RWPE1 (cell line): ENCODE measurements around the gene HADH.
A peak's percentile ranks its signal among the peaks of the same experiment; 100 is the strongest.

Experiments
- CTCF ChIA-PET: fragments of 350-600 bp; sonication (Branson Sonifier 250); formaldehyde crosslinking; extraction: SDS; loops from one replicate; lab custom pipeline; 2021; lab: Yijun Ruan, JAX
- POLR2A ChIA-PET: fragments of 400-600 bp; formaldehyde crosslinking; extraction: SDS; loops from one replicate; lab custom pipeline; 2020; ENCODE audit warnings: antibody characterized with exemption; ENCODE audit not compliant: low non-redundant PET; lab: Yijun Ruan, JAX
- DNase-seq: peaks from one replicate; pipeline ENCODE4 v3.0.0; 2012; ENCODE audit warnings: low spot score
- H3K27ac ChIP-seq: fragments of 450-650 bp; 2 replicates; pipeline ENCODE4 v1.5.1; 2017
- TF ChIP-seq, protein P1 (sequence below): fragments of 450-650 bp; conservative IDR thresholded peaks from 2 replicates; pipeline ENCODE4 v1.5.1; 2017; ENCODE audit warnings: low read depth, mild to moderate bottlenecking

The HADH gene

DNA sequence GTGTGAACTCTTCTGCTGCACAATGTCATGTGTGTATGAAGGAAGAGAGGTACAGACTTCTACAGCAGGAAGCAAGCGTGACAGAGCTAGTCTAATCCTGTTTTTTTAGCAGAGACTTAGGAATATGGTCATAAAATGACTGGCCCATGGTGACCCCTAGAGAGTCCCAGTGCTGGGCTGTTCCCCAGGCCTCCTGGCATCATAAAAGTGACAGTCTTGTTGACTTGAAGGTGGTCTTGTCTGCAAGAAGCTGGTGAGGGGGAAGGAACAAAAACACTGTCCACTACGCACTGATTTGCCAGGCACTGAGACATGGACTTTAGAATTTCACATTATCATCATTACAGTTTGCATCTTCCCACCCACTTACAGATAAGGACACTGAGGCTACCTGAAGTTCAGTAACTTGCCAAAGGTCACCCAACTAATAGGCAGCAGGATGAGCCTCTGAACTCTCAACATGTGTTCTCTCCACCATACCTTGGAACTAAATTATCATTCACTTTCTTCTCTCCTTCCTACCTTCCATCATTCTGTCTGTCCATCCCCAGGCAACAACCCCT, 63.0 kb downstream of the HADH start:
- CTCF ChIA-PET, result interaction anchor here (0.6 kb wide), 4 partner anchors 66 to 1383 kb away, joined by 3 to 4 read pairs (median 3); no protein-coding TSS in a partner anchor
- POLR2A ChIA-PET, result no interaction called here
- H3K27ac ChIP-seq, result no peak overlapping the region
- no peak for DNase-seq
- TF ChIP-seq, protein P1, sequence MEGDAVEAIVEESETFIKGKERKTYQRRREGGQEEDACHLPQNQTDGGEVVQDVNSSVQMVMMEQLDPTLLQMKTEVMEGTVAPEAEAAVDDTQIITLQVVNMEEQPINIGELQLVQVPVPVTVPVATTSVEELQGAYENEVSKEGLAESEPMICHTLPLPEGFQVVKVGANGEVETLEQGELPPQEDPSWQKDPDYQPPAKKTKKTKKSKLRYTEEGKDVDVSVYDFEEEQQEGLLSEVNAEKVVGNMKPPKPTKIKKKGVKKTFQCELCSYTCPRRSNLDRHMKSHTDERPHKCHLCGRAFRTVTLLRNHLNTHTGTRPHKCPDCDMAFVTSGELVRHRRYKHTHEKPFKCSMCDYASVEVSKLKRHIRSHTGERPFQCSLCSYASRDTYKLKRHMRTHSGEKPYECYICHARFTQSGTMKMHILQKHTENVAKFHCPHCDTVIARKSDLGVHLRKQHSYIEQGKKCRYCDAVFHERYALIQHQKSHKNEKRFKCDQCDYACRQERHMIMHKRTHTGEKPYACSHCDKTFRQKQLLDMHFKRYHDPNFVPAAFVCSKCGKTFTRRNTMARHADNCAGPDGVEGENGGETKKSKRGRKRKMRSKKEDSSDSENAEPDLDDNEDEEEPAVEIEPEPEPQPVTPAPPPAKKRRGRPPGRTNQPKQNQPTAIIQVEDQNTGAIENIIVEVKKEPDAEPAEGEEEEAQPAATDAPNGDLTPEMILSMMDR, result no peak

DNA sequence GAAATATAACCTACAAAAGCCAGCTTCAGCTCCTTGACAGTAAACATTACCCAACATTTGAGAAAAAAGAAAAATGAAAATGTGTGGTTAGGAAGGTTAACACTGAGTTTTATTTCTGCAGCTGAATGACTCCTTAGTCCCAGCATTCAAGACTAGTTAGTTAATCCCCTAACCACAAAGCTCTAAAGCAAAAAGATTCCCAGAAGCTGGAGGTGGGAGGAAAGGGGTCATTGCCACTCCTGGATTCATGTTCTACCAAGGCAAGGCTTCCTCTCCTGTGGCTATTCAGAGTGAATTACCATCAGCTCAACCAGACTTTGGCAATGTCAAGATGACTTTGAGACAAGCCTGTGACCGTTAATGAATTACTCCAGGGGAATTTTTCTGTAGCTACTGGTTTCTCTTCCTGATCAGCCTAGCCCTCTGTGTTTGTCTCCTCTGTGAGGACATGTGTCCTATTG, 63.6 kb downstream of the HADH start:
- CTCF ChIA-PET, result interaction anchor here (0.6 kb wide), 3 partner anchors 66 to 1383 kb away, joined by 3 read pairs; no protein-coding TSS in a partner anchor
- no peak for DNase-seq
- no peak overlapping the region for H3K27ac ChIP-seq
- POLR2A ChIA-PET, result no interaction called here
- TF ChIP-seq, protein P1, result no peak

DNA sequence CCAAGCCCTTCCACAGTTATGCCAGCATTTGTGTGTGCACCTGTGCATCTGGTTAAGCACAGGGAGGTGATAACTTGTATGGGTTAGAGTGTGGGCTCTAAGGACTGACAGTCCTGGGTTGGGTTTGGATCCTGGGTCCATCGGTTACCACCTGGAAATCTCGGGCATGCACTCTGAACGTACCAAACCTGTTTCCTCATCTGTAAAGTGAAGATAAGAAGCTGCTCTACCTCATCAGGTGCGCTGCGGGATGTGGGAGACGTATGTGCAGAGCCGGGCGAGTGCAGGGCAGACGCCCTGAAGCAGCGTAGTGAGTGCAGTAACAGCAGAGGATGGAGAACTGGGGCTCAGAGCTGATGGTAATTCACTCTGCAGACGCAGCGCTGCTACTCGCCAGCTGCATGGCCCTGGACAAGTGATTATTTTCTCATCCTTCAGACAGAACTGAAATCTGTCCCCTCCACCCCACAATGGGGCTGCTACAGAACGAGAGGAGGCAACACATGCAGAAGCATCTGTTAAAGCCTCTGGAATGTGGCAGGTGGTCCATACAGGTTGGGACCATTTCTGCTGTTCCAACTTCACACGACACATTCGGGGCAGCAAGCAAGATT, 64.4 kb downstream of the HADH start:
- no peak overlapping the region for H3K27ac ChIP-seq
- ChIA-PET CTCF (no interaction called here), POLR2A (no interaction called here)
- TF ChIP-seq, protein P1, result no peak
- DNase-seq, result no peak

DNA sequence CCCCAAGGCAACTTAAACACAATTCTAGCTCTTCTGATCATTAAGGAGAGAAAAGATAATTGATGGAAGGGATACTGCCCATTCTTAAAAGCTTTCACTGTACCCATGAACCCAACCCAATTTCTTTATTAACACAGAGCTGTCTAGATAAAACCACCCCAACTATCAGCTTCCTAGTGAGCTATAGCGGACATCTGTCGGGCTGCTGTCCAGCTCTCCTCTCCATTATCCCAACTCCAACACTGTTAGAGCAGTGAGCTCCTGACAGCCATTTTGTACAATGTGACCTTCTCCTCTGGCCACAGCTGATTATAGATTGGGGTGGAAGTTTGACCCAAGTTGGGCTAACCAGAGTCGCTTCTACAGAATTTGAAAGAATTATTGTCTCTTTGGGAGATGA, 66.1 kb downstream of the HADH start:
- DNase-seq, result no peak
- no peak overlapping the region for H3K27ac ChIP-seq
- TF ChIP-seq, protein P1, result no peak
- POLR2A ChIA-PET, result no interaction called here
- CTCF ChIA-PET, result no interaction called here

DNA sequence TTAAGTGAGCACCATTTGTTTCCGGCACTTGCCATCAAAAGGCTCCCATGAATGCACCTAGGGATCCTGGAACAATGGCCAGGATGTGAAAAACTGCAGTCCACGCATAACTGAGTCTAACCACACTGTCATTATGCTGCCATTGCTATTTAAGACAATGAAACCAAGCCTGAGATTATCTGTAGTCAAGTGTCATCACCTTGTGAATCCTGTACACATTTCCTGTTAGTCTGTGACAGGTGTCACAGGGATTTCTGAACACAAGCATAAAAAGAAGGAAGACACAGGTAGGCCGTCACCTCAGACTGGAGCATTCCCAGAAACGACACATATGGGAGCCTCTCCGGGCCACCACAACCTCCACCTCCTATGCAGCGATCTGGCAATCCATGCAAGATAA, 66.7 kb downstream of the HADH start:
- no peak overlapping the region for H3K27ac ChIP-seq
- TF ChIP-seq, protein P1, result no peak
- DNase-seq, result no peak
- ChIA-PET CTCF (no interaction called here), POLR2A (no interaction called here)

DNA sequence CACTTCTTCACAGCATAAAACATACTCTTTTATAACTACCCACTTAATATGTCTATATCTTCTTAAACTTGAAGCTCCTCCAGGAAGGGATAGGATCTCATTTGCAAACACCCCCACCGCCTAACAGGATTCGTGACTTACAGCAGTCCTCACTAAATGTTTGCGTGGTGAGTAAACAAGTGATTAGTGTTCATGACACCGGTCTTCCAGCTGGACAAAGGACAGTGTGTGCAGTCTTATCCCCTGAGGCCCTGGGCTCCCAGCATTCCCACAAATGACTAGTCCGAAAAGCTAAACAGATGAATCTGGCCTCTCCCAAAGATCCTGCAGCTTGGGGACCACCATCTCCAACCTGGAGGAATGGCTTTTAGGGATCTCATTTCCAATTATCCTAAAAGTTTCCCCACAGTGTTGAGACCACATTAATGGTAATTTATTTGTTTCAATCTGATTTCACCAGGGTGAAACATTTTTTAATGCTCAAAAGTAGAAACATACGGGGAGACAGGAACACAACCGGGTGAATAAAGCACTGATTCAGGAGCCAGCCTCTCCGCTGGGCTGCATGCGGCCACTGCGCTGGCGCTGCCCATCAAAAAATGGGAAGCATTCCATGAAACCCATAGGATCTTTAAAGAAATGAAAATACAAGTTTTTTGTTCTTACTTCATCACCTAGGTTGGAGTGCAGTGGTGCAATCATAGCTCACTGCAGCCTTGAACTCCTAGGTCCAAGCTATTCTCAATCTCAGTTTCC, 69.2 kb downstream of the HADH start:
- TF ChIP-seq, protein P1, result no peak
- peak; percentile 68 for DNase-seq
- ChIA-PET POLR2A (no interaction called here), CTCF (interaction anchor here (0.7 kb wide), 1 partner anchor 515 kb away, joined by 3 read pairs; no protein-coding TSS in a partner anchor)
- H3K27ac ChIP-seq, result no peak overlapping the region
